Calu3 (cell line): ENCODE results near the gene VPS13D. TPM values are rescaled to one million over a fixed set of nuclear protein-coding genes. Genes with fewer than 3 reads are reported as not detected.

Source experiments
- BruUV-seq: library from RNA; stranded (reverse); fragments of 400-500 nt; replicated peaks from 2 replicates; lab custom pipeline; 2021; lab: Mats Ljungman, UMichigan
- CTCF ChIA-PET: fragments of 300-600 bp; sonication (Branson Sonifier 250); formaldehyde crosslinking; loops from one replicate; lab custom pipeline; 2022; ENCODE audit warnings: antibody characterized with exemption; lab: Charles Lee
- DNase-seq: peaks from one replicate; pipeline ENCODE4 v3.0.0; 2022
- H3K27ac Mint-ChIP-seq: one replicate; pipeline ENCODE4 v1.8.0; 2022; ENCODE audit warnings: mixed read lengths; ENCODE audit not compliant: unreplicated experiment
- H3K27me3 Mint-ChIP-seq: one replicate; pipeline ENCODE4 v1.8.0; 2022; ENCODE audit warnings: mixed read lengths; ENCODE audit not compliant: unreplicated experiment
- H3K36me3 Mint-ChIP-seq: one replicate; pipeline ENCODE4 v1.8.0; 2022; ENCODE audit warnings: mild to moderate bottlenecking, moderate library complexity, mixed read lengths; ENCODE audit not compliant: insufficient read depth, unreplicated experiment
- H3K4me1 Mint-ChIP-seq: one replicate; pipeline ENCODE4 v1.8.0; 2022; ENCODE audit warnings: mild to moderate bottlenecking, low read depth, mixed read lengths; ENCODE audit not compliant: unreplicated experiment
- H3K4me3 Mint-ChIP-seq: one replicate; pipeline ENCODE4 v1.8.0; 2022; ENCODE audit warnings: mild to moderate bottlenecking, low read depth, moderate library complexity, mixed read lengths; ENCODE audit not compliant: unreplicated experiment
- H3K9me3 Mint-ChIP-seq: one replicate; pipeline ENCODE4 v1.8.0; 2022; ENCODE audit warnings: low read depth, mixed read lengths; ENCODE audit not compliant: unreplicated experiment
- intact Hi-C: fragments of 100-400 bp; cut with micrococcal nuclease; formaldehyde crosslinking; loops from one replicate; pipeline ENCODE4 v1.10.0; 2022; ENCODE audit not compliant: unreplicated experiment
- total RNA-seq: library from RNA; stranded (reverse); gene quantifications from 2 replicates; pipeline ENCODE4 v1.2.3, GENCODE V29; 2022
- TF ChIP-seq, protein P1 (sequence below): fragments of 200-600 bp; IDR thresholded peaks from one replicate; pipeline ENCODE4 v1.8.0; 2022; ENCODE audit warnings: antibody characterized with exemption; ENCODE audit not compliant: unreplicated experiment

VPS13D gene
- total RNA-seq, 1 experiment from 2014 or later, result 30.6 TPM

DNA sequence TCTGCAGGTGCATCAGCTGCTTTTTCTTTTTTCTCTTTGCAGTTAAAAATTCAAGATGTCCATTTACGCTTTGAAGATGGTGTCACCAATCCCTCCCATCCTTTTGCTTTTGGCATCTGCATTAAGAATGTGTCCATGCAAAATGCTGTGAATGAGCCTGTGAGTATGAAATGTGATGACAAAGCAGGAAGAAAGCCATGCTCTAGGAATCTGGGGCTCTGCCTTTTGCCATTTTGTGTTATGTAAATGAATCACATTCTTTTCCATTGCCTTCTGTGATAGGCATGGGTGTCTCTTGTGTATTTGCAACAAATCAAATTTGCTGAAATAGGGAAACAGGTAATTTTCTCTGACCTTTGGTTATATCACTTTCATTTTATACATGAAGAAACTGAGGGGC is 19.4 kb downstream of the VPS13D start:
- H3K36me3 Mint-ChIP-seq, result peaks cover 4% of the 10 kb centered on the region
- no peaks in the 10 kb centered on the region for H3K4me1 Mint-ChIP-seq
- H3K4me3 Mint-ChIP-seq, result no peak overlapping the region
- no peaks in the 10 kb centered on the region for H3K9me3 Mint-ChIP-seq
- CTCF ChIA-PET, result no interaction called here
- H3K27me3 Mint-ChIP-seq, result no peaks in the 10 kb centered on the region
- no peak for DNase-seq
- BruUV-seq, result no TSS peak
- intact Hi-C loops, result no loop called here
- no peak overlapping the region for H3K27ac Mint-ChIP-seq
- TF ChIP-seq, protein P1, sequence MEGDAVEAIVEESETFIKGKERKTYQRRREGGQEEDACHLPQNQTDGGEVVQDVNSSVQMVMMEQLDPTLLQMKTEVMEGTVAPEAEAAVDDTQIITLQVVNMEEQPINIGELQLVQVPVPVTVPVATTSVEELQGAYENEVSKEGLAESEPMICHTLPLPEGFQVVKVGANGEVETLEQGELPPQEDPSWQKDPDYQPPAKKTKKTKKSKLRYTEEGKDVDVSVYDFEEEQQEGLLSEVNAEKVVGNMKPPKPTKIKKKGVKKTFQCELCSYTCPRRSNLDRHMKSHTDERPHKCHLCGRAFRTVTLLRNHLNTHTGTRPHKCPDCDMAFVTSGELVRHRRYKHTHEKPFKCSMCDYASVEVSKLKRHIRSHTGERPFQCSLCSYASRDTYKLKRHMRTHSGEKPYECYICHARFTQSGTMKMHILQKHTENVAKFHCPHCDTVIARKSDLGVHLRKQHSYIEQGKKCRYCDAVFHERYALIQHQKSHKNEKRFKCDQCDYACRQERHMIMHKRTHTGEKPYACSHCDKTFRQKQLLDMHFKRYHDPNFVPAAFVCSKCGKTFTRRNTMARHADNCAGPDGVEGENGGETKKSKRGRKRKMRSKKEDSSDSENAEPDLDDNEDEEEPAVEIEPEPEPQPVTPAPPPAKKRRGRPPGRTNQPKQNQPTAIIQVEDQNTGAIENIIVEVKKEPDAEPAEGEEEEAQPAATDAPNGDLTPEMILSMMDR, result no peak

DNA sequence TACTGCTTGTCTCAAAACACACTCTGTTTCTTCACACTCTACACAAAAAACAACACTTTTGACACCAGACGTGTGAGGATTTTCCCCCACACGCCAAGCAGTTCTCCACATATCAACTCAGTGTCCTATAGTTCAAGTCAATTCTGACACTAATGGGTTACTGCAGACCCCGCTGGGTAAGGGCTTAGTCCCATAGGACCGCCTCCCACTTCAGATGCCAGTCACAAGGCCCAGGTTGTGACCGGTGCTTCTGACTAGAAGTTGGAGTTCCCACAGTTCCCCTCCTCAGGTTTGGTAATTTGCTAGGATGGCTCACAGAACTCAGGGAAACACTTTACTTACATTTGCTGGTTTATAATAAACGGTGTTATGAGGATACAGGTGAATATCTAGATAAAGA is 19.9 kb downstream of the VPS13D start:
- no peak overlapping the region for H3K27ac Mint-ChIP-seq
- H3K9me3 Mint-ChIP-seq, result no peaks in the 10 kb centered on the region
- no peaks in the 10 kb centered on the region for H3K27me3 Mint-ChIP-seq
- no TSS peak for BruUV-seq
- CTCF ChIA-PET, result no interaction called here
- H3K4me3 Mint-ChIP-seq, result no peak overlapping the region
- intact Hi-C loops, result no loop called here
- peaks cover 4% of the 10 kb centered on the region for H3K36me3 Mint-ChIP-seq
- no peaks in the 10 kb centered on the region for H3K4me1 Mint-ChIP-seq
- TF ChIP-seq, protein P1, result no peak
- DNase-seq, result no peak

DNA sequence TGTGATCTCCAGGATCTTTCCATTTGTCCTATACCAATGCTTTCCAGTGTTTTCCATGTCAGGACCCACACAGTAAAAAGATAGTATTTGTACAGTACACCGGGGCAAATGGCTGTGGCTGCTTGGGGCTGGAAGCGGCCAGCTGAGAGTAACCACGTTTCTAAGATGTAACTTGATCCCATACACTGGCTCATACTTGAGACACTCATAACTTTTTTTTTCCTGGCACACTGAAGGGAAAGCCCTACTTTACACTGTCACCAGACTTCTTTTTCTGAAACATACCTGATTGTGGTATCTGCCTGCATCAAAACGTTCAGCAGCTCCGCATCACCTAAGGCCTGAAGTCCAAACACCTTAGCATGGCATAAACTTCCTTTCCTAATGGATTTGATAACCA is 21.6 kb downstream of the VPS13D start:
- no TSS peak for BruUV-seq
- CTCF ChIA-PET, result no interaction called here

DNA sequence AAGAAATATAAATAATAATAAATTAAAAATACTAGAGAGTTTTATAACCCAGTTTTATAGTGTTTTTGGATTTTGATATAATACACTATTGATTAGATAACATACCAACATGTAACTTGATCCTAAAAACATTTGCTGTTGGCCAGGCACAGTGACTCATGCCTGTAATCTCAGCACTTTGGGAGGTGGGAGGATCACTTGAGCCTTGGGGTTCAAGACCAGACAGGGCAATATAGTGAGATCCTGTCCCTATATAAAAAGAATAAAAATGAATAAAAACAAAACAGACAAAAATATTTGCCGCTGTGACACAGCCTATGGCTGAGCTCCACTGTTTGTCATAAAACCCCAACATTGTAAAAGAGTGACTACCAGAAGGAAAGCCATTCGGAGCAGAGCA is 26.1 kb downstream of the VPS13D start:
- CTCF ChIA-PET, result no interaction called here
- Mint-ChIP-seq H3K36me3 (no peaks in the 10 kb centered on the region), H3K9me3 (no peaks in the 10 kb centered on the region), H3K27ac (no peak overlapping the region), H3K27me3 (no peaks in the 10 kb centered on the region), H3K4me3 (no peak overlapping the region), H3K4me1 (no peaks in the 10 kb centered on the region)
- TF ChIP-seq, protein P1, result no peak
- intact Hi-C loops, result no loop called here
- no peak for DNase-seq
- BruUV-seq, result no TSS peak

More for the DNA sequence above, 21.6 kb downstream of the VPS13D start:
- H3K27me3 Mint-ChIP-seq, result no peaks in the 10 kb centered on the region
- H3K27ac Mint-ChIP-seq, result no peak overlapping the region
- H3K9me3 Mint-ChIP-seq, result no peaks in the 10 kb centered on the region
- no peak for DNase-seq
- TF ChIP-seq, protein P1, result no peak
- peaks cover 4% of the 10 kb centered on the region for H3K36me3 Mint-ChIP-seq
- no peaks in the 10 kb centered on the region for H3K4me1 Mint-ChIP-seq
- intact Hi-C loops, result no loop called here
- no peak overlapping the region for H3K4me3 Mint-ChIP-seq
